Activated CD8-positive, alpha-beta memory T cell treated with anti-CD3 and anti-CD28 coated beads for 4 hours (primary cell): Measurements from ENCODE around the gene AAMDC.
"Not testable (repeated sequence)": the region's sequence is repeated elsewhere in the genome, so short reads cannot be mapped to it uniquely, and the experiment has no call there.

Experiments used
- DNase-seq, 2 donors: peaks; one replicate each; pipeline ENCODE4 v3.0.0-alpha.2; 2020; ENCODE audit warnings: low read depth in 2 of 2

The AAMDC gene

DNA sequence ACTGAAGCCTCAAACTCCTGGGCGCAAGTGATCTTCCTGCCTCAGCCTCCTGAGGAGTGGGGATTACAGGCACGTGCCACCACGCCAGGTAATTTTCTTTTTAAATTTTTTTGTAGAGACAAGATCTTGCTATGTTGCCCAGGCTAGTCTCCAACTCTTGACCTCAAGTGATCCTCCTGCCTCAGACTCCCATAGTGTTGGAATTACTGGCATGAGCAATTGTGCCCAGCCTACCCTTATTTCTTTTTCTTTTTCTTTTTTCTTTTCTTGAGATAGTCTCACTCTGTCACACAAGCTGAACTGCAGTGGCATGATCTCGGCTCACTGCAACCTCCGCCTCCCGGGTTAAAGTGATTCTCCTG lies 63.9 kb downstream of the AAMDC start:
- DNase-seq, result no peak

DNA sequence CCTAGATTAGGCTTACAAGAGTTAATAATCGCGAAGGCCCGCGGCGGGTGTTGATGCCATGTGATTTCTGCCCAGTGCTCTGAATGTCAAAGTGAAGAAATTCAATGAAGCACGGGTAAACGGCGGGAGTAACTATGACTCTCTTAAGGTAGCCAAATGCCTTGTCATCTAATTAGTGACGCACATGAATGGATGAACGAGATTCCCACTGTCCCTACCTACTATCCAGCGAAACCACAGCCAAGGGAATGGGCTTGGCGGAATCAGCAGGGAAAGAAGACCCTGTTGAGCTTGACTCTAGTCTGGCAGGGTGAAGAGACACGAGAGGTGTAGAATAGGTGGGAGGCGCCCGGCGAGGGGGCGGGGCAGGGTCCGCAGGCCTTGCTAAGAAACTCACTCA lies 65.5 kb downstream of the AAMDC start:
- no peak for DNase-seq

GRCh38 chr11:77889045-77889444 lies 68.1 kb downstream of the AAMDC start:
- DNase-seq, result not testable (repeated sequence)

GRCh38 chr11:77890100-77890614 lies 69.2 kb downstream of the AAMDC start:
- DNase-seq, result not testable (repeated sequence)

- DNase-seq, result not testable (repeated sequence)
Observed at GRCh38 chr11:77890619-77891056, 69.7 kb downstream of the AAMDC start.

GRCh38 chr11:77891256-77891655 lies 70.3 kb downstream of the AAMDC start:
- not testable (repeated sequence) for DNase-seq

DNA sequence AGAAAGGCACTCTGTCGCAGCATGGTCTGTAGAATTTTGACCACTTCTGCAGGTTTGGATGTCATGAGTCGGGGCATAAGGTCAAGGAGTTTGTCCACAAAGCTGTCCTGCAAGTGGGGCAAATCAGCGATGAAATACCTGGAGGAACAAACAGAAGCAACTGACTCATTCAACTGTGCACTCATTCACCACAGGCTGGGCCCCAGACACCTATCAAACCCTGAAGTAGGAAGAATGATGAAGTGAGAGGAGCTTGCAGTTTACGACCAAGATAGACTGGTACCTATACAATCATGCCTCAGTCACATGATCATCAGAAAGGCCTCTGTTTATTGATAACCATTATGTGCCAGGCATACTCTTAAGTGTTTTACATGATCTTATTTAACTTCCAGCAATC lies 70.8 kb downstream of the AAMDC start:
- not testable (repeated sequence) for DNase-seq

- not testable (repeated sequence) for DNase-seq
Observed at GRCh38 chr11:77894949-77895348, 74.0 kb downstream of the AAMDC start.

DNA sequence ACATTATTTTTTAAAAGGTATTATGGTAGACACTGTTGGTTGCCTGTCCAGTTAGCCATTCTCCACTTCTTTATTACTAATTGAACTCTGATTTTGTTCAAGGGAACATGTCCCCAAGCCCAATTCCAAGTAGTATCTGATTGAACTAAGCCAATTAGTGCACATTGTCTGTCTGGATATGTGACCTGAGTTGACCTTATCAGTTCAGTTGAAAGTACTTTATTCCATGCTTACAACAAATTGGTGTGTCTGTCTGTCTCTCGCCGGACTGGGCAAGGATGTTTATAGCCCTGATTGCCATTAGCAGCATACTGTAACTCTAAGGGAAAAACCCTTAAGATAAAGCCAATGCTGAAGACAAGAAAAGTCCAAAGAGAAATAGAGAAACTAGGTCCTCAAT lies 87.9 kb downstream of the AAMDC start:
- no peak for DNase-seq

DNA sequence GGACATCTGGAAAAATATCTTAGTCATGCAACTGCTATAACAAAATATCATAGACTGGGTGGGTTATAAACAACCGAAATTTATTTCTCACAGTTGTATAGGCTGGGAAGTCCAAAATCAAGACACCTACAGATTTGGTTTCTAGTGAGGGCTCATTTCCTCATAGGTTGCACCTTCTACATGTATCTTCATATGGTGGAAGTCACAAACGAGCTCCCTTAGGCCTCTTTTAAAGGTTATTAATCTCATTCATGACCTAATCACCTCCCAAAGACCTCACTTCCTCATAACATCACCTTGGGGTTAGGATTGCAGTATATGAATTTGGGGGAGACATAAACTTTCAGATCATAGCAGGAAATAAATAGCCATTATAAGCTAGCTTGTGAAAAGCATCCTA lies 88.3 kb downstream of the AAMDC start:
- DNase-seq, result no peak

- DNase-seq, result not testable (repeated sequence)
Observed at GRCh38 chr11:77910828-77911227, 89.9 kb downstream of the AAMDC start.

DNA sequence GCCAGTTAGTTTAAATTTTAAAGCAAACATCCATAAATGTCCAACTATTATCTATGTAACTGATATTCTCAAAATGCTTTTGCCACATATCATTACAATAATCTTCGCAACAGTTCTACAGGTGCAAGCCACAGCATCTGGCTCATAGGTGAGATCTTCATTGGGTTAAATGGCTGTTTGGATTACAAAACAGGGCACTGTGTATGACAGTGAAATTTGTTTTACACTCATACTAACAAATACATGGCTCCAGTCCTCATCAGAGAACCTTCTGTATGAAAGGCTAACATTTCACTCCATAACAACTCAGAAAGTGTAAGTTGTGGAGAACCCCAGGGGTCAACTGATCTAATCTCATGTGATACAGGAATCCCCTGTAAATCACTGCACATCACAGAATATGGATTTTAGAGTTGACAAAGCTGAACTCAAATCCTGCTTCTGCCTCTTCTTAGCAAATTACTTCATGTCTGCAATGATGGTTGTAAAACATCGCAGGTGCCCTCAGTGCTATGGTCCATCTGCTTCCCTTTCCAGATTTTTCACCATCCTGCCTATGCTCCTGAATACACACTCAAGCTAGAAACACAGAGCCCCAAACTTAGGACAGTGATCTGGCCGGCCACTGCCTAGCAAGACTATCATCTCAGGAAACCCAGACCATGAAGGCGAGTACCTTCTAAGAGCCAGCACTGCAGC lies 92.8 kb downstream of the AAMDC start:
- DNase-seq, result not testable (repeated sequence)

DNA sequence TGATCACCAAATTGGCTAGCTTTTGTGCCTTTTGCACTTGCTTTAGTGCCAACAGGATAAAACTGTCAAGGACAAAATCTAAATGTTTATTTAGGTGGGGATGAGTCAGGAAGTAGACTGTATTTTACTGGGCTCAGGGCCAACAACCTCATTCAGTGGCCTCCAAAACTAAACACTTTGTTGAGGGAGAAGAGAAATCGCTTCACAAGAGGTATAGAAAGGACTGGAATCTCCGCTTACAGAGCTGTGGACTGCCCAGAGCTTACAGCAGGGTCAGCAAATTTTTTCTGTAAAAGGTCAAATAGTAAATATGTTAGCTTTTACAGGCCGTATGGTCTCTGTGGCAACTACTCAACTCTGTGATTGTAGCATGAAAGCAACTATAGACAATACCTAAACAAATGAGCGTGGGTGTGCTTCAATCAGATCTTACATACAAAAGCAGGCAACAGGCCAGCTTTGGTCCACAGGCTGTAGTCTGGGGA lies 93.4 kb downstream of the AAMDC start:
- DNase-seq, result not testable (repeated sequence)

- not testable (repeated sequence) for DNase-seq
Observed at GRCh38 chr11:77917713-77918112, 96.8 kb downstream of the AAMDC start.
